Liver (tissue), 9 donors: ENCODE results near the gene PGM3. TPM values are rescaled to one million over a fixed set of nuclear protein-coding genes. Genes with fewer than 3 reads are reported as not detected.

Experiments
- DNase-seq: peaks from one replicate; pipeline ENCODE4 v3.0.0-alpha.2; 2017; ENCODE audit warnings: low spot score
- H3K27ac ChIP-seq, 2 donors: one replicate each; pipeline ENCODE4 v1.7.0; 2013; ENCODE audit warnings: inconsistent platforms in 2 of 2, low read length in 2 of 2, control low read depth in 1 of 2, low read depth in 1 of 2, mild to moderate bottlenecking in 1 of 2
- H3K27me3 ChIP-seq, 4 donors: one replicate each; pipeline versions ENCODE4 v1.6.1 to v1.7.0; 2013; ENCODE audit warnings: low read length in 3 of 4, inconsistent platforms in 1 of 4, mild to moderate bottlenecking in 1 of 4, moderate library complexity in 1 of 4; ENCODE audit not compliant: control insufficient read depth in 4 of 4, insufficient read depth in 4 of 4
- H3K36me3 ChIP-seq, 4 donors: one replicate each; pipeline versions ENCODE4 v1.6.1 to v1.7.0; 2013; ENCODE audit warnings: low read length in 3 of 4, mild to moderate bottlenecking in 3 of 4, low read depth in 1 of 4, moderate library complexity in 1 of 4; ENCODE audit not compliant: control insufficient read depth in 4 of 4, insufficient read depth in 3 of 4
- H3K4me1 ChIP-seq, 4 donors: one replicate each; pipeline versions ENCODE4 v1.6.1 to v1.7.0; 2013; ENCODE audit warnings: low read length in 3 of 4, mild to moderate bottlenecking in 3 of 4, moderate library complexity in 1 of 4; ENCODE audit not compliant: control insufficient read depth in 4 of 4, insufficient read depth in 4 of 4
- H3K4me3 ChIP-seq, 3 donors: one replicate each; pipeline versions ENCODE4 v1.6.1 to v1.7.0; 2013; ENCODE audit warnings: low read length in 3 of 3, control low read depth in 1 of 3, low read depth in 1 of 3, mild to moderate bottlenecking in 1 of 3
- H3K9ac ChIP-seq, 2 donors: one replicate each; pipeline ENCODE4 v1.7.0; 2013; ENCODE audit warnings: low read length in 2 of 2, mild to moderate bottlenecking in 2 of 2, moderate library complexity in 2 of 2, control low read depth in 1 of 2, low read depth in 1 of 2
- H3K9me3 ChIP-seq, 4 donors: one replicate each; pipeline versions ENCODE4 v1.6.1 to v1.7.0; 2013; ENCODE audit warnings: low read length in 3 of 4; ENCODE audit not compliant: control insufficient read depth in 4 of 4
- EGR1 ChIP-seq, 2 donors: IDR thresholded peaks; 2 replicates each; pipeline ENCODE4 v1.6.1; 2016 to 2018; ENCODE audit warnings: antibody characterized with exemption in 2 of 2, low read depth in 2 of 2
- FOXA1 ChIP-seq: IDR thresholded peaks from 2 replicates; pipeline ENCODE4 v1.6.1; 2016; ENCODE audit warnings: antibody characterized with exemption
- FOXA2 ChIP-seq: IDR thresholded peaks from 2 replicates; pipeline ENCODE4 v1.6.1; 2016; ENCODE audit warnings: antibody characterized with exemption
- GABPA ChIP-seq, 2 donors: IDR thresholded peaks in 1 of 2; conservative IDR thresholded peaks in 1 of 2; 2 replicates each; pipeline ENCODE4 v1.6.1; 2016; ENCODE audit warnings: antibody characterized with exemption in 2 of 2, mild to moderate bottlenecking in 1 of 2, moderate library complexity in 1 of 2
- HNF4A ChIP-seq, 2 donors: conservative IDR thresholded peaks; 2 replicates each; pipeline ENCODE4 v1.6.1; 2016; ENCODE audit warnings: antibody characterized with exemption in 2 of 2, mild to moderate bottlenecking in 2 of 2
- HNF4G ChIP-seq: IDR thresholded peaks from 2 replicates; pipeline ENCODE4 v1.6.1; 2016; ENCODE audit warnings: antibody characterized with exemption
- JUND ChIP-seq, 2 donors: IDR thresholded peaks; 2 replicates each; pipeline ENCODE4 v1.6.1; 2016; ENCODE audit warnings: antibody characterized with exemption in 2 of 2
- NR2F2 ChIP-seq: IDR thresholded peaks from 2 replicates; pipeline ENCODE4 v1.6.1; 2016; ENCODE audit warnings: antibody characterized with exemption
- RXRA ChIP-seq, 2 donors: IDR thresholded peaks; 2 replicates each; pipeline ENCODE4 v1.6.1; 2017 to 2018; ENCODE audit warnings: antibody characterized with exemption in 2 of 2, mild to moderate bottlenecking in 1 of 2
- SP1 ChIP-seq: IDR thresholded peaks from 2 replicates; pipeline ENCODE4 v1.6.1; 2018; ENCODE audit warnings: antibody characterized with exemption, mild to moderate bottlenecking
- TAF1 ChIP-seq: conservative IDR thresholded peaks from 2 replicates; pipeline ENCODE4 v1.6.1; 2016; ENCODE audit warnings: antibody characterized with exemption, mild to moderate bottlenecking
- YY1 ChIP-seq: IDR thresholded peaks from 2 replicates; pipeline ENCODE4 v1.6.1; 2016; ENCODE audit warnings: antibody characterized with exemption, mild to moderate bottlenecking
- WGBS: extraction: QIAGEN DNeasy Blood & Tissue Kit; methylation state at CpG from one replicate; pipeline ENCODE4 v1.1.7; 2013; 5-methylcytosine and 5-hydroxymethylcytosine counted together
- polyA plus RNA-seq, 2 donors: library from polyadenylated mRNA; stranded (reverse) in 1 of 2; unstranded in 1 of 2; fragments of 200-250 nt in 1 of 2; fragments of >200 nt in 1 of 2; fragmentation: Nextera tagmentation in 1 of 2; extraction: Ambion mirVana in 1 of 2; gene quantifications; one replicate each; pipeline versions ENCODE4 v1.2.1 to v1.2.3, GENCODE V29; 2013 to 2015
- total RNA-seq, 2 donors: library from RNA; depleted of rRNA; stranded (reverse); fragments of >200 nt; gene quantifications; one replicate each; pipeline ENCODE4 v1.2.3, GENCODE V29; 2014
- TF ChIP-seq, protein P1 (sequence below): IDR thresholded peaks from 2 replicates; pipeline ENCODE4 v1.6.1; 2016; ENCODE audit warnings: antibody characterized with exemption
- TF ChIP-seq, protein P2 (sequence below): IDR thresholded peaks from 2 replicates; pipeline ENCODE4 v1.6.1; 2016; ENCODE audit warnings: antibody characterized with exemption
- TF ChIP-seq, protein P3 (sequence below): IDR thresholded peaks from 2 replicates; pipeline ENCODE4 v1.6.1; 2016; ENCODE audit warnings: antibody characterized with exemption, mild to moderate bottlenecking
- donor health status: healthy.
- donor health status: healthy.
- donor health status: healthy.
- donor health status: healthy.
- donor health status: healthy.

The PGM3 gene
- total and polyA plus RNA-seq, 4 donors = 14.7 to 61.1 (median 26.0) TPM

DNA sequence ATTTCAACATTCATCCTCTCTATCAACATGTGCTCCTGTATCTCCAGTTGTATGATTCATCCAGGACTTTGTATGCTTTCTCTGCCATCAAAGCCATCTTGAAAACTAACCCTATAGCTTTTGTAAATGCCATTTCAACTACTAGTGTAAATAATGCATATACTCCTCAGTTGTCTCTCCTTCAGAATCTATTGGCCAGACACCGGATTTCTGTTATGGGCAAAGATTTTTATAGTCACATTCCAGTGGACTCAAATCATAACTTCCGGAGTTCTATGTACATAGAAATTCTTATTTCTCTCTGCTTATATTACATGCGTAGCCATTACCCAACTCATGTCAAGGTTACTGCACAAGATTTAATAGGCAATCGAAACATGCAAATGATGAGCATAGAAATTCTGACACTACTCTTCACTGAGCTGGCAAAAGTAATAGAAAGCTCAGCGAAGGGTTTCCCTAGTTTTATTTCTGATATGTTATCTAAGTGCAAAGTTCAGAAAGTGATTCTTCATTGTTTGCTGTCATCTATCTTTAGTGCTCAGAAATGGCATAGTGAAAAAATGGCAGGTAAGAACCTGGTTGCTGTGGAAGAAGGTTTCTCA is 54.8 kb downstream of the PGM3 start:
- TF ChIP-seq YY1 (no peak), TAF1 (no peak), HNF4A (conservative IDR thresholded peaks at IDR 0.05) (no peak)
- TF ChIP-seq, protein P1, sequence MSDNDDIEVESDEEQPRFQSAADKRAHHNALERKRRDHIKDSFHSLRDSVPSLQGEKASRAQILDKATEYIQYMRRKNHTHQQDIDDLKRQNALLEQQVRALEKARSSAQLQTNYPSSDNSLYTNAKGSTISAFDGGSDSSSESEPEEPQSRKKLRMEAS = no peak
- H3K36me3 ChIP-seq = peaks cover 7 to 30% (median 27%) of the 10 kb centered on the region in 4 donors
- H3K27me3 ChIP-seq = no peaks in the 10 kb centered on the region
- no peak overlapping the region for H3K27ac ChIP-seq
- no peak for DNase-seq
- no peak overlapping the region for H3K9ac ChIP-seq
- H3K4me3 ChIP-seq = no peak overlapping the region
- peaks cover 0 to 1% (median 0%) of the 10 kb centered on the region in 4 donors for H3K4me1 ChIP-seq
- H3K9me3 ChIP-seq = no peaks in the 10 kb centered on the region
- WGBS = 79% methylated on average over 5 of the region's 5 CpGs

DNA sequence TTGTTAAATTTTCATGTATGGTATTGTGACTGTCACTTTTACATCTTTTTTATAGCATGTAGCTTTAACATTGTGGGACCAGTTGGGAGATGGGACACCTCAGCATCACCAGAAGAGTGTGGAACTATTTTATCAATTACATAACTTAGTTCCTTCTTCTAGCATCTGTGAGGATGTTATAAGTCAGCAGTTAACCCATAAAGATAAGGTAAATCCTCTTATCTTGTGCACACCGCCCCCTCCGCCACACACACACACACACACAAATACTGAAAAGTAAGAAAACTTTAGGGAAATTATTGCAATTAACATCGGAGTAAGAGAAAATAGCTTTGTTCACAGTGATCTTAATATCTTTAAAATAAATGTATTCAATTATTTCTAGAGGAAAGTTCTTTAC is 60.9 kb downstream of the PGM3 start:
- Histone ChIP-seq H3K4me1 (no peaks in the 10 kb centered on the region), H3K27me3 (no peaks in the 10 kb centered on the region), H3K9ac (no peak overlapping the region), H3K9me3 (no peaks in the 10 kb centered on the region), H3K4me3 (no peak overlapping the region), H3K27ac (no peak overlapping the region), H3K36me3 (peaks cover 10 to 51% (median 38%) of the 10 kb centered on the region in 4 donors)
- DNase-seq = no peak
- WGBS = 92% methylated on average over 3 of the region's 3 CpGs
- TF ChIP-seq FOXA2 (no peak), FOXA1 (no peak), SP1 (no peak), HNF4A (conservative IDR thresholded peaks at IDR 0.05) (no peak), TAF1 (no peak), GABPA (IDR thresholded peaks at IDR 0.05 in 1 of 2, conservative IDR thresholded peaks at IDR 0.05 in 1 of 2) (no peak), HNF4G (no peak), RXRA (IDR thresholded peaks at IDR 0.05) (no peak), NR2F2 (no peak), JUND (IDR thresholded peaks at IDR 0.05) (no peak), YY1 (no peak), EGR1 (IDR thresholded peaks at IDR 0.05; ENCODE audit: low read depth in 2 of 2) (no peak)
- TF ChIP-seq, protein P2, sequence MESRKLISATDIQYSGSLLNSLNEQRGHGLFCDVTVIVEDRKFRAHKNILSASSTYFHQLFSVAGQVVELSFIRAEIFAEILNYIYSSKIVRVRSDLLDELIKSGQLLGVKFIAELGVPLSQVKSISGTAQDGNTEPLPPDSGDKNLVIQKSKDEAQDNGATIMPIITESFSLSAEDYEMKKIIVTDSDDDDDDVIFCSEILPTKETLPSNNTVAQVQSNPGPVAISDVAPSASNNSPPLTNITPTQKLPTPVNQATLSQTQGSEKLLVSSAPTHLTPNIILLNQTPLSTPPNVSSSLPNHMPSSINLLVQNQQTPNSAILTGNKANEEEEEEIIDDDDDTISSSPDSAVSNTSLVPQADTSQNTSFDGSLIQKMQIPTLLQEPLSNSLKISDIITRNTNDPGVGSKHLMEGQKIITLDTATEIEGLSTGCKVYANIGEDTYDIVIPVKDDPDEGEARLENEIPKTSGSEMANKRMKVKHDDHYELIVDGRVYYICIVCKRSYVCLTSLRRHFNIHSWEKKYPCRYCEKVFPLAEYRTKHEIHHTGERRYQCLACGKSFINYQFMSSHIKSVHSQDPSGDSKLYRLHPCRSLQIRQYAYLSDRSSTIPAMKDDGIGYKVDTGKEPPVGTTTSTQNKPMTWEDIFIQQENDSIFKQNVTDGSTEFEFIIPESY = no peak
- TF ChIP-seq, protein P1 = no peak
- TF ChIP-seq, protein P3, sequence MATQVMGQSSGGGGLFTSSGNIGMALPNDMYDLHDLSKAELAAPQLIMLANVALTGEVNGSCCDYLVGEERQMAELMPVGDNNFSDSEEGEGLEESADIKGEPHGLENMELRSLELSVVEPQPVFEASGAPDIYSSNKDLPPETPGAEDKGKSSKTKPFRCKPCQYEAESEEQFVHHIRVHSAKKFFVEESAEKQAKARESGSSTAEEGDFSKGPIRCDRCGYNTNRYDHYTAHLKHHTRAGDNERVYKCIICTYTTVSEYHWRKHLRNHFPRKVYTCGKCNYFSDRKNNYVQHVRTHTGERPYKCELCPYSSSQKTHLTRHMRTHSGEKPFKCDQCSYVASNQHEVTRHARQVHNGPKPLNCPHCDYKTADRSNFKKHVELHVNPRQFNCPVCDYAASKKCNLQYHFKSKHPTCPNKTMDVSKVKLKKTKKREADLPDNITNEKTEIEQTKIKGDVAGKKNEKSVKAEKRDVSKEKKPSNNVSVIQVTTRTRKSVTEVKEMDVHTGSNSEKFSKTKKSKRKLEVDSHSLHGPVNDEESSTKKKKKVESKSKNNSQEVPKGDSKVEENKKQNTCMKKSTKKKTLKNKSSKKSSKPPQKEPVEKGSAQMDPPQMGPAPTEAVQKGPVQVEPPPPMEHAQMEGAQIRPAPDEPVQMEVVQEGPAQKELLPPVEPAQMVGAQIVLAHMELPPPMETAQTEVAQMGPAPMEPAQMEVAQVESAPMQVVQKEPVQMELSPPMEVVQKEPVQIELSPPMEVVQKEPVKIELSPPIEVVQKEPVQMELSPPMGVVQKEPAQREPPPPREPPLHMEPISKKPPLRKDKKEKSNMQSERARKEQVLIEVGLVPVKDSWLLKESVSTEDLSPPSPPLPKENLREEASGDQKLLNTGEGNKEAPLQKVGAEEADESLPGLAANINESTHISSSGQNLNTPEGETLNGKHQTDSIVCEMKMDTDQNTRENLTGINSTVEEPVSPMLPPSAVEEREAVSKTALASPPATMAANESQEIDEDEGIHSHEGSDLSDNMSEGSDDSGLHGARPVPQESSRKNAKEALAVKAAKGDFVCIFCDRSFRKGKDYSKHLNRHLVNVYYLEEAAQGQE = no peak
